OCI-LY1 (cell line): Measurements from ENCODE around the gene DOCK1.

Experiments used
- EZH2 ChIP-seq: fragments of 200-600 bp; sonication (generic), shearing (Covaris generic); IDR thresholded peaks from 2 replicates; pipeline ENCODE4 v1.8.0; 2017; ENCODE audit warnings: borderline replicate concordance, mixed run types, mild to moderate bottlenecking, antibody characterized with exemption, low read length, moderate library complexity, mixed read lengths
- TF ChIP-seq, protein P1 (sequence below): fragments of 200-600 bp; sonication (generic), shearing (Covaris generic); IDR thresholded peaks from 2 replicates; pipeline ENCODE4 v1.5.1; 2017; ENCODE audit warnings: mild to moderate bottlenecking, antibody characterized with exemption, low read length, moderate library complexity, mixed read lengths

DNA sequence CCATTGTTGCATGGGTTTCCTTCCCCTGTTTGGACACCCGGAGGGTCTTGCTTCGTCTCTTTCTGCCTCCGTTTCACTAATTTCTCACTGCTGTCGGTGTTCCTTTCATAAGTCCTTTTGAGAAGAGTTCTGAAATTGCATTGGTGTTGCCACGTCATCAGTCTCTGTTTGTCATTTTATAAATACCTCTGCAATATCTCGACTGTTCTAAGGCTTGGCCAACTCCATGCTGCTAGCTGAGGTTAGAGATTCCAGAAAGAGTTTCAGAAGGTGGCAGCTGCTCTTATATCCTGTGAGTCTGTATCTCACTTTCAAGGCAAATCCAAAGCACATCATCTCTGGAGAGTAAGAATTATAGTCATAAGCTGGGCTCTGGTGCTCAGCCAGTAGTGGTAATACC, 439.1 kb downstream of the DOCK1 start:
- TF ChIP-seq, protein P1, sequence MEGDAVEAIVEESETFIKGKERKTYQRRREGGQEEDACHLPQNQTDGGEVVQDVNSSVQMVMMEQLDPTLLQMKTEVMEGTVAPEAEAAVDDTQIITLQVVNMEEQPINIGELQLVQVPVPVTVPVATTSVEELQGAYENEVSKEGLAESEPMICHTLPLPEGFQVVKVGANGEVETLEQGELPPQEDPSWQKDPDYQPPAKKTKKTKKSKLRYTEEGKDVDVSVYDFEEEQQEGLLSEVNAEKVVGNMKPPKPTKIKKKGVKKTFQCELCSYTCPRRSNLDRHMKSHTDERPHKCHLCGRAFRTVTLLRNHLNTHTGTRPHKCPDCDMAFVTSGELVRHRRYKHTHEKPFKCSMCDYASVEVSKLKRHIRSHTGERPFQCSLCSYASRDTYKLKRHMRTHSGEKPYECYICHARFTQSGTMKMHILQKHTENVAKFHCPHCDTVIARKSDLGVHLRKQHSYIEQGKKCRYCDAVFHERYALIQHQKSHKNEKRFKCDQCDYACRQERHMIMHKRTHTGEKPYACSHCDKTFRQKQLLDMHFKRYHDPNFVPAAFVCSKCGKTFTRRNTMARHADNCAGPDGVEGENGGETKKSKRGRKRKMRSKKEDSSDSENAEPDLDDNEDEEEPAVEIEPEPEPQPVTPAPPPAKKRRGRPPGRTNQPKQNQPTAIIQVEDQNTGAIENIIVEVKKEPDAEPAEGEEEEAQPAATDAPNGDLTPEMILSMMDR, result no peak
- TF ChIP-seq EZH2, result no peak
